GM18873 (cell line): Measurements from ENCODE around the gene DOLPP1.
"Not testable (repeated sequence)": the region's sequence is repeated elsewhere in the genome, so short reads cannot be mapped to it uniquely, and the experiment has no call there.

ENCODE experiments used
- ATAC-seq: cut with Tn5 transposase; IDR thresholded peaks from one replicate; pipeline ENCODE4 v1.9.1; 2021; ENCODE audit warnings: mild to moderate bottlenecking, moderate library complexity, moderate number of reproducible peaks; ENCODE audit not compliant: unreplicated experiment, low FRiP score

Gene DOLPP1

GRCh38 chr9:129109952-129110739 is 29.2 kb downstream of the DOLPP1 start:
- peak; percentile 21 for ATAC-seq

GRCh38 chr9:129110740-129111527 is 30.0 kb downstream of the DOLPP1 start, which contains the start of the genes CRAT and PTPA:
CRAT (minus strand) TSS chr9:129110793; CDS start chr9:129110509, 284 bp downstream.
PTPA (plus strand) TSS chr9:129111415; CDS start chr9:129111601, 186 bp downstream.
- peak; percentile 36 for ATAC-seq

- peak; percentile 7 for ATAC-seq
These were observed 30.7 kb downstream of the DOLPP1 start for GRCh38 chr9:129111528-129112151.

- ATAC-seq = not testable (repeated sequence)
These were observed 31.6 kb downstream of the DOLPP1 start for GRCh38 chr9:129112526-129112925.

- no peak for ATAC-seq
These were observed 32.9 kb downstream of the DOLPP1 start for GRCh38 chr9:129113645-129114304.

- no peak for ATAC-seq
These were observed 37.9 kb downstream of the DOLPP1 start for GRCh38 chr9:129118799-129119198.

GRCh38 chr9:129121483-129121882 is 40.6 kb downstream of the DOLPP1 start:
- no peak for ATAC-seq

- no peak for ATAC-seq
These were observed 41.2 kb downstream of the DOLPP1 start for GRCh38 chr9:129122133-129122532.

GRCh38 chr9:129122976-129123375 is 42.1 kb downstream of the DOLPP1 start:
- not testable (repeated sequence) for ATAC-seq

- no peak for ATAC-seq
These were observed 43.7 kb downstream of the DOLPP1 start for GRCh38 chr9:129124506-129125069.

GRCh38 chr9:129125478-129125877 is 44.6 kb downstream of the DOLPP1 start:
- ATAC-seq = no peak

GRCh38 chr9:129126749-129127618 is 46.1 kb downstream of the DOLPP1 start:
- ATAC-seq = no peak

GRCh38 chr9:129128689-129129088 is 47.8 kb downstream of the DOLPP1 start:
- ATAC-seq = no peak

GRCh38 chr9:129130271-129130670 is 49.4 kb downstream of the DOLPP1 start:
- ATAC-seq = not testable (repeated sequence)

- no peak for ATAC-seq
These were observed 49.9 kb downstream of the DOLPP1 start for GRCh38 chr9:129130791-129131190.

GRCh38 chr9:129131300-129132145 is 50.6 kb downstream of the DOLPP1 start:
- no peak for ATAC-seq

- no peak for ATAC-seq
These were observed 52.2 kb downstream of the DOLPP1 start for GRCh38 chr9:129133082-129133481.

- ATAC-seq = no peak
These were observed 54.6 kb downstream of the DOLPP1 start for GRCh38 chr9:129135476-129135875.
